H1 (cell line): ENCODE results near the gene ZRANB2. TPM values are rescaled to one million over a fixed set of nuclear protein-coding genes. Genes with fewer than 3 reads are reported as not detected.

Experiments used
- CTCF ChIA-PET: fragments of 300-600 bp; sonication (Branson Sonifier 250); formaldehyde crosslinking; loops from one replicate; lab custom pipeline; 2021; ENCODE audit not compliant: partially characterized antibody; lab: Charles Lee
- POLR2A ChIA-PET: fragments of 300-600 bp; sonication (Branson Sonifier 250); formaldehyde crosslinking; loops from one replicate; lab custom pipeline; 2021; ENCODE audit warnings: inconsistent platforms; ENCODE audit not compliant: partially characterized antibody; lab: Charles Lee
- DNase-seq, 2 experiments: peaks; one replicate each; pipeline versions ENCODE4 v3.0.0 to v3.0.0-alpha.2; 2010 to 2022; ENCODE audit warnings: low spot score in 2 of 2, low read depth in 1 of 2, mixed read lengths in 1 of 2
- FAIRE-seq: peaks from 2 replicates; lab custom pipeline; 2011; peaks lifted over from hg19 to GRCh38; lab: Jason Lieb, UNC
- H2AFZ ChIP-seq: 2 replicates; pipeline ENCODE4 v1.8.1; 2012; ENCODE audit warnings: low read length, inconsistent platforms
- H2AK5ac ChIP-seq: 2 replicates; pipeline ENCODE4 v1.6.1; 2013; ENCODE audit warnings: low read depth, low read length
- H2BK120ac ChIP-seq: replicated peaks from 2 replicates; pipeline ENCODE3; 2013; ENCODE audit warnings: low read depth, low read length, inconsistent platforms
- H2BK12ac ChIP-seq: 2 replicates; pipeline ENCODE4 v1.6.1; 2013; ENCODE audit warnings: low read depth, low read length
- H2BK15ac ChIP-seq: 2 replicates; pipeline ENCODE4 v1.6.1; 2013; ENCODE audit warnings: low read length
- H2BK20ac ChIP-seq: 2 replicates; pipeline ENCODE4 v1.6.1; 2013; ENCODE audit warnings: low read length
- H2BK5ac ChIP-seq: 2 replicates; pipeline ENCODE4 v1.6.1; 2013; ENCODE audit warnings: low read depth, low read length
- H3K14ac ChIP-seq: 2 replicates; pipeline ENCODE4 v1.6.1; 2013; ENCODE audit warnings: inconsistent platforms; ENCODE audit not compliant: insufficient read length
- H3K18ac ChIP-seq: 2 replicates; pipeline ENCODE4 v1.6.1; 2013; ENCODE audit warnings: low read length; ENCODE audit errors: extremely low read depth
- H3K23ac ChIP-seq: 2 replicates; pipeline ENCODE4 v1.6.1; 2013; ENCODE audit warnings: inconsistent platforms; ENCODE audit not compliant: insufficient read length
- H3K23me2 ChIP-seq: 2 replicates; pipeline ENCODE4 v1.6.1; 2013; ENCODE audit warnings: low read depth, low read length
- H3K27ac ChIP-seq: 2 replicates; pipeline ENCODE4 v1.6.1; 2011; ENCODE audit warnings: low read depth, low read length, inconsistent platforms
- H3K27me3 ChIP-seq, 4 experiments: replicated peaks in 1 of 4; 1 replicate in 1 of 4; 2 replicates in 3 of 4; pipeline versions ENCODE4 v1.6.1 to v1.8.1; 2011 to 2013; ENCODE audit warnings: low read length in 3 of 4, mild to moderate bottlenecking in 3 of 4, inconsistent platforms in 2 of 4, mixed read lengths in 2 of 4, moderate library complexity in 1 of 4; ENCODE audit not compliant: control insufficient read depth in 3 of 4, insufficient read depth in 3 of 4; ENCODE audit errors: extremely low read depth in 1 of 4
- H3K36me3 ChIP-seq, 4 experiments: 2 replicates each; pipeline versions ENCODE4 v1.6.1 to v1.8.1; 2011 to 2013; ENCODE audit warnings: mild to moderate bottlenecking in 4 of 4, low read length in 3 of 4, moderate library complexity in 2 of 4, control low read depth in 1 of 4, inconsistent platforms in 1 of 4; ENCODE audit not compliant: insufficient read depth in 4 of 4, control insufficient read depth in 2 of 4
- H3K4ac ChIP-seq: replicated peaks from 2 replicates; pipeline ENCODE3; 2013; ENCODE audit warnings: low read length, low read depth, mixed read lengths, inconsistent platforms; ENCODE audit not compliant: insufficient read length
- H3K4me1 ChIP-seq, 4 experiments: replicated peaks in 1 of 4; 1 replicate in 1 of 4; 2 replicates in 3 of 4; pipeline versions ENCODE4 v1.6.1 to v1.8.1; 2011 to 2013; ENCODE audit warnings: low read length in 3 of 4, inconsistent platforms in 2 of 4, mixed read lengths in 1 of 4; ENCODE audit not compliant: insufficient read depth in 4 of 4, control insufficient read depth in 3 of 4
- H3K4me2 ChIP-seq, 2 experiments: 2 replicates each; pipeline versions ENCODE4 v1.6.1 to v1.8.1; 2011 to 2013; ENCODE audit warnings: low read depth in 2 of 2, low read length in 2 of 2, control low read depth in 1 of 2, inconsistent platforms in 1 of 2, mild to moderate bottlenecking in 1 of 2; ENCODE audit not compliant: insufficient read depth in 1 of 2
- H3K4me3 ChIP-seq, 4 experiments: fragments of 200-600, 300-600 bp in 1 of 4; sonication (generic), shearing (Covaris generic), sonication (Bioruptor Twin) in 1 of 4; 2 replicates each; pipeline versions ENCODE4 v1.5.1 to v1.8.1; 2011 to 2016; ENCODE audit warnings: low read length in 4 of 4, low read depth in 3 of 4, control low read depth in 2 of 4, inconsistent platforms in 2 of 4, mild to moderate bottlenecking in 2 of 4, mixed read lengths in 1 of 4, moderate library complexity in 1 of 4; ENCODE audit not compliant: insufficient read depth in 2 of 4; ENCODE audit errors: extremely low read depth in 1 of 4
- H3K56ac ChIP-seq: replicated peaks from 2 replicates; pipeline ENCODE3; 2013; ENCODE audit warnings: low read depth, mild to moderate bottlenecking, mixed read lengths, low read length, inconsistent platforms; ENCODE audit not compliant: insufficient read length
- H3K79me1 ChIP-seq: 2 replicates; pipeline ENCODE4 v1.6.1; 2013; ENCODE audit warnings: low read depth, low read length, control low read depth
- H3K79me2 ChIP-seq, 2 experiments: 2 replicates each; pipeline versions ENCODE4 v1.6.1 to v1.8.1; 2012 to 2013; ENCODE audit warnings: low read length in 2 of 2, mild to moderate bottlenecking in 2 of 2, inconsistent platforms in 1 of 2; ENCODE audit not compliant: insufficient read depth in 2 of 2, control insufficient read depth in 1 of 2
- H3K9ac ChIP-seq, 4 experiments: replicated peaks in 1 of 4; 1 replicate in 1 of 4; 2 replicates in 3 of 4; pipeline versions ENCODE4 v1.6.1 to v1.8.1; 2011 to 2013; ENCODE audit warnings: low read depth in 3 of 4, low read length in 3 of 4, control low read depth in 2 of 4, mild to moderate bottlenecking in 2 of 4, moderate library complexity in 2 of 4, inconsistent platforms in 1 of 4; ENCODE audit errors: extremely low read depth in 1 of 4
- H3K9me3 ChIP-seq, 2 experiments: 2 replicates each; pipeline versions ENCODE4 v1.6.1 to v1.8.1; 2012 to 2013; ENCODE audit warnings: mild to moderate bottlenecking in 2 of 2, moderate library complexity in 2 of 2, control low read depth in 1 of 2, inconsistent platforms in 1 of 2, low read depth in 1 of 2, low read length in 1 of 2, mixed read lengths in 1 of 2; ENCODE audit not compliant: insufficient read depth in 2 of 2
- H4K20me1 ChIP-seq, 2 experiments: replicated peaks in 1 of 2; 2 replicates each; pipeline versions ENCODE3 to v1.8.1; 2011 to 2013; ENCODE audit warnings: inconsistent platforms in 2 of 2, low read length in 2 of 2, mild to moderate bottlenecking in 1 of 2; ENCODE audit not compliant: insufficient read depth in 2 of 2, control insufficient read depth in 1 of 2
- H4K5ac ChIP-seq: 2 replicates; pipeline ENCODE4 v1.6.1; 2013; ENCODE audit warnings: low read length, low read depth, mixed read lengths, inconsistent platforms; ENCODE audit not compliant: insufficient read length
- H4K8ac ChIP-seq: 2 replicates; pipeline ENCODE4 v1.8.0; 2013; ENCODE audit warnings: mild to moderate bottlenecking, moderate library complexity, low read length, inconsistent platforms; ENCODE audit not compliant: insufficient read depth; ENCODE audit errors: extremely low read depth
- H4K91ac ChIP-seq: replicated peaks from 2 replicates; pipeline ENCODE3; 2013; ENCODE audit warnings: low read length, mixed read lengths, inconsistent platforms; ENCODE audit not compliant: insufficient read length
- KDM4A ChIP-seq: IDR thresholded peaks from one replicate; pipeline ENCODE4 v1.7.1; 2012; ENCODE audit warnings: low read depth, mild to moderate bottlenecking, moderate library complexity, low read length, inconsistent platforms; ENCODE audit not compliant: severe bottlenecking
- SIN3A ChIP-seq, 2 experiments: IDR thresholded peaks in 1 of 2; conservative IDR thresholded peaks in 1 of 2; 2 replicates each; pipeline ENCODE4 v1.6.1; 2011 to 2012; ENCODE audit warnings: low read length in 2 of 2, improper control_type of control experiment in 1 of 2, low read depth in 1 of 2, mild to moderate bottlenecking in 1 of 2
- WGBS, 2 experiments: shearing (Covaris generic) in 1 of 2; methylation state at CpG; one replicate each; pipeline versions ENCODE4 v1.1.6 to v1.1.7; 2013 to 2015; ENCODE audit warnings: low lambda C conversion rate in 2 of 2, mixed read lengths in 2 of 2, inconsistent platforms in 1 of 2, low coverage in 1 of 2, missing lambda C conversion rate in 1 of 2; ENCODE audit not compliant: insufficient replicate concordance in 2 of 2, insufficient coverage in 1 of 2, insufficient read length in 1 of 2; ENCODE audit errors: extremely low coverage in 1 of 2, missing lambda C conversion rate in 1 of 2; 5-methylcytosine and 5-hydroxymethylcytosine counted together
- polyA plus RNA-seq, 7 experiments: library from polyadenylated mRNA; depleted of rRNA in 3 of 7; stranded (reverse) in 5 of 7; unstranded in 2 of 7; fragments of >200 nt in 5 of 7; fragments of 200-250 nt in 2 of 7; gene quantifications; 1 replicate in 5 of 7; 2 replicates in 1 of 7; 4 replicates in 1 of 7; pipeline versions ENCODE4 v1.2.1 to v1.2.3, GENCODE V29; 2011 to 2013; ENCODE audit warnings: missing spikeins in 2 of 7, mixed read lengths in 2 of 7
- total RNA-seq: library from RNA; stranded (reverse); fragmentation: NEBNext Ultra II Directional; extraction: Animal tissue kit (Norgen Biotek cat#: 25700); gene quantifications from 2 replicates; pipeline ENCODE4 v1.2.1, GENCODE V29; 2021
- TF ChIP-seq, protein P1 (sequence below): IDR thresholded peaks from 2 replicates; pipeline ENCODE4 v1.6.1; 2012; ENCODE audit warnings: inconsistent platforms

ZRANB2 gene
- total and polyA plus RNA-seq, 2 of the 8 experiments (the other 6 are each of a cell fraction or from before 2014, with no cell fraction given) = 35.8 to 103 TPM

DNA sequence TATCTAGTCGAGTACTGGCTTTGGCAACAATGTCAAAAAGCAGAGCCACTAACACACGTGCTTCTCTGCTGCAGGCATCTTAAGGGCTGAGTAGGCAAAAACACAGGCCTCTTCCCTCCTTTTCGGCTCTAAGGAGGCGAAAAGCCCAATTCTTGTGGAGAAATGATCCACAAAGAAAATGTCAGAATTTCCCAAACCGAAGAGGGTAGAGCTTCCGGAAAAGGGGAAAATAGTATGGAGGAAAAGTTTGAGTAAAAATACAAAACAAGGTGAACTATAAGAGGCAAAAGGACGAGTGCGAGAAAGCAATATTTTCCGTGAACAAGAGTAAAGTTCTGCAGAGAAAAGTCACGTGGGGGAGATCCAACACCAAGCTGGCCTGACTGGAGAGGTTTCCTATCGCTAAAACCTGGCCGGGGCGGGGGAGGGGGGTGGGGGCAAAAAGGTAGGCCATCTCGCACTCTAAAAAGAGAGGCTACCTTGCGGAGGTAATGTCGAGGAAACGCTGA is 551 bp downstream of the ZRANB2 start:
- H3K27ac ChIP-seq = peak overlapping the region; percentile 93
- H2AFZ ChIP-seq = peak overlapping the region; percentile 95; the same call in 1 of the 2 replicates
- peak overlapping the region; percentile 56 to 68 for H3K4me2 ChIP-seq
- DNase-seq (no peak), FAIRE-seq (no peak)
- CTCF ChIA-PET = interaction anchor here (0.5 to 1.5 kb wide), 5 partner anchors 13 to 889 kb away, joined by 3 to 5 read pairs (median 3); no protein-coding TSS in a partner anchor
- H3K9ac ChIP-seq = peak overlapping the region; percentile 88 to 98 (median 96)
- peaks cover 1 to 2% of the 10 kb centered on the region in 2 experiments for H4K20me1 ChIP-seq
- H2BK20ac ChIP-seq = no peak overlapping the region
- no peak overlapping the region; the same call in 1 of the 2 replicates for H2BK12ac ChIP-seq
- no peak overlapping the region for H2BK15ac ChIP-seq
- H3K4me3 ChIP-seq = peak overlapping the region; percentile 91 to 96 (median 93)
- H2BK5ac ChIP-seq = peak overlapping the region; percentile 100
- 0 out of 2 replicates have a peak overlapping the region, but pooled peaks have one; percentile 78 for H3K18ac ChIP-seq
- peaks cover 1 to 8% (median 4%) of the 10 kb centered on the region in 4 experiments; a peak in 5 of 7 replicates for H3K27me3 ChIP-seq
- TF ChIP-seq KDM4A (no peak), SIN3A (conservative IDR thresholded peaks at IDR 0.05 in 1 of 2, IDR thresholded peaks at IDR 0.05 in 1 of 2; ENCODE audit: low read depth in 1 of 2, low read length in 2 of 2) (0 out of 4 replicates have a peak, but pooled peaks have one; percentile 21 to 58)
- TF ChIP-seq, protein P1, sequence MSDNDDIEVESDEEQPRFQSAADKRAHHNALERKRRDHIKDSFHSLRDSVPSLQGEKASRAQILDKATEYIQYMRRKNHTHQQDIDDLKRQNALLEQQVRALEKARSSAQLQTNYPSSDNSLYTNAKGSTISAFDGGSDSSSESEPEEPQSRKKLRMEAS = peak; percentile 50; the same call in 1 of the 2 replicates
- H3K79me2 ChIP-seq = peaks cover 16 to 53% of the 10 kb centered on the region in 2 experiments; a peak in 3 of 4 replicates
- peak overlapping the region; percentile 19; the same call in 1 of the 2 replicates for H4K8ac ChIP-seq
- H3K36me3 ChIP-seq = peaks cover 16 to 34% (median 21%) of the 10 kb centered on the region in 4 experiments
- peak overlapping the region; percentile 5 for H3K56ac ChIP-seq
- H3K23me2 ChIP-seq = no peaks in the 10 kb centered on the region
- H2AK5ac ChIP-seq = no peak overlapping the region
- 1% methylated on average over 17 of the region's 17 CpGs; no CpG with 5 or more reads in 1 of the 2 experiments for WGBS, 2 experiments
- no peak overlapping the region for H3K4ac ChIP-seq
- POLR2A ChIA-PET = interaction anchor here (1.1 to 2.2 kb wide), 6 partner anchors 11 to 669 kb away, joined by 3 to 10 read pairs (median 4); partner anchors contain the start of gene CTH
- no peak overlapping the region for H3K14ac ChIP-seq
- no peaks in the 10 kb centered on the region for H3K9me3 ChIP-seq
- no peaks in the 10 kb centered on the region for H3K79me1 ChIP-seq
- no peak overlapping the region for H3K23ac ChIP-seq
- peak overlapping the region; percentile 91 for H4K5ac ChIP-seq
- no peaks in the 10 kb centered on the region; a peak in 2 of 7 replicates for H3K4me1 ChIP-seq
- no peak overlapping the region for H2BK120ac ChIP-seq
- no peak overlapping the region for H4K91ac ChIP-seq
